Effector memory CD8-positive, alpha-beta T cell (primary cell): ENCODE measurements around the gene PDE10A.

Source experiments
- ATAC-seq: fragments of 150-1000 bp; cut with Tn5 transposase; replicated peaks from 2 replicates; pipeline ENCODE4 v1.10.0; 2021; ENCODE audit warnings: mild to moderate bottlenecking, moderate library complexity
- DNase-seq, 3 experiments: peaks; one replicate each; pipeline ENCODE4 v3.0.0; 2021
- H3K27ac Mint-ChIP-seq, 2 donors: one replicate each; pipeline ENCODE4 v1.8.0; 2022; ENCODE audit warnings: mild to moderate bottlenecking in 2 of 2, mixed read lengths in 2 of 2, moderate library complexity in 2 of 2
- H3K27me3 Mint-ChIP-seq, 2 donors: one replicate each; pipeline ENCODE4 v1.8.0; 2022; ENCODE audit warnings: mixed read lengths in 2 of 2
- H3K36me3 Mint-ChIP-seq: one replicate; pipeline ENCODE4 v1.8.0; 2022; ENCODE audit warnings: mild to moderate bottlenecking, moderate library complexity, mixed read lengths; ENCODE audit not compliant: insufficient read depth
- H3K4me1 Mint-ChIP-seq, 2 donors: one replicate each; pipeline ENCODE4 v1.8.0; 2022; ENCODE audit warnings: low read depth in 2 of 2, mixed read lengths in 2 of 2
- H3K4me3 Mint-ChIP-seq, 2 donors: one replicate each; pipeline ENCODE4 v1.8.0; 2022; ENCODE audit warnings: mild to moderate bottlenecking in 2 of 2, mixed read lengths in 2 of 2, moderate library complexity in 2 of 2
- H3K9me3 Mint-ChIP-seq, 2 donors: one replicate each; pipeline ENCODE4 v1.8.0; 2022; ENCODE audit warnings: mixed read lengths in 2 of 2

PDE10A gene

DNA sequence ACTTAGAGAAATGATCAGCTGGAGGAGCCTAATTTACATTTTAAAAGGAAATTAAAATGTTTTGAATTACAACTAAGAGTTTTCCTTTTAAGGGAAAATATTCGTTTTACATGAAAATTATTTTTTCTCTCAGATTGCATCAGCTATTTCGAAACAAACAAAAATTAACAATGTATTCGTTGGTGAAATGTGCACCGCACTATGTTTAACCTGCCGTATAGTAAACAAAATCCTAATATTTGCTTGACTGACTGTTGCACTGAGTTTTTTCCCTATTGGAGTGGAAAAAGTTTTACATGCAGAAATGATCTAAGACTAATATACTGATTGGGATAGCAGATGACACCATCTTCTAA, 5.7 kb downstream of the PDE10A start:
- H3K4me3 Mint-ChIP-seq: no peak overlapping the region
- no peak overlapping the region for H3K27ac Mint-ChIP-seq
- DNase-seq (no peak), ATAC-seq (no peak)
- no peaks in the 10 kb centered on the region for H3K4me1 Mint-ChIP-seq
- H3K27me3 Mint-ChIP-seq: peaks cover 8 to 27% of the 10 kb centered on the region in 2 donors
- no peaks in the 10 kb centered on the region for H3K36me3 Mint-ChIP-seq
- no peaks in the 10 kb centered on the region for H3K9me3 Mint-ChIP-seq

DNA sequence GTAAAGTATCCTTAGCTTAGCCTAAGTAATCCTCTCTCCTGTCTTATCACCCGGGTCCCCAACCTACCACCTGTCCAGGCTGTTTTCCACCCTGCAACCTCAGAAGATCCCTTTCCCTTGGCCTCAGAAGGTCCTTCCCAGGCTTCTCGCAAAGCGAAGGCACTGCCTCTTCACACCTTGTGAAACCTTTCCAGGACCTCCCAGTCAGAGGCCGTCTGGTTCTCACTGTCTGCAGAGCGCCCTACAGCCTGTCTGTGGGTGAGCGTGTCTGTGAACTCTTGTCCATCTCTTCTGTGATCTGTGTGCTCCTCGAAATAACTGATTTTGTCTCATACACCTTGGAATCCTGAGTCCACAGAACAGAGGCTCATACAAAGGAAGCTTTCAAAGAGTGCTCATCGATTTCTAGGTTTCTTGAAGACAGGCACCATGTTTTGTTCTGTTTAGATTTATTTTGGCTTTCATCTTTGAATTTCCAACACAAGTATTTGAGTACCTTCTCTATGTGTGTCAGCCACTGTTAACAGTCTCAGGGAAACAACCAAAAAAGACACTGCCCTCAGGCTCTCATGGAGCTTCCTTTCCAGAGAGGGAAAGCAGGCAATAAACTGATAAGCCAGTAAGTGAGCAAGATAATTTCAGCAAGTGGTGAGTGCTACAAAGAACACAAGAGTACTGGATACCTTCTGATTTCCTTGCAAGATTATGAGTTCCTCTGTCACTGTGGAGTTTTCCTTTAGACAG, 6.3 kb downstream of the PDE10A start:
- Mint-ChIP-seq H3K27me3 (peaks cover 8 to 27% of the 10 kb centered on the region in 2 donors), H3K27ac (no peak overlapping the region), H3K4me1 (no peaks in the 10 kb centered on the region), H3K4me3 (no peak overlapping the region), H3K36me3 (no peaks in the 10 kb centered on the region), H3K9me3 (no peaks in the 10 kb centered on the region)
- no peak for ATAC-seq
- no peak for DNase-seq

DNA sequence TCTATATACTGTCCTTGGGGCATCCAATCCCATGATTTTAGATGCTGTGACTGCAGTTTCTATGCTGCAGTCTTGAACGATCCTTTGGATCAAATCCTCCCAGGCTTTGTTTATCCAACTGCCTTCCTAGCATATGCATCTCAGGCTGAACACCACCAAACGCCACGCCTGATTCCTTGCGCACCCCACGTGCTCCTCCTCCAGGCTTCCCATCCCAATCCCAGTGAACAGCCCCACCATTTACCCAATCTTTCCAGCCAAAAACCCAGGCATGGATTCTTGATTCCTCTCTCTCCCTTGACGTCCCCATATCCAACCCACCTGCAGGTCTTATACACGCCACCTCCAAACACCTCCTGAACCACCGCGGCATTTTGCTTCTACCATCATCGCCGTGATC, 7.8 kb downstream of the PDE10A start:
- H3K9me3 Mint-ChIP-seq: no peaks in the 10 kb centered on the region

DNA sequence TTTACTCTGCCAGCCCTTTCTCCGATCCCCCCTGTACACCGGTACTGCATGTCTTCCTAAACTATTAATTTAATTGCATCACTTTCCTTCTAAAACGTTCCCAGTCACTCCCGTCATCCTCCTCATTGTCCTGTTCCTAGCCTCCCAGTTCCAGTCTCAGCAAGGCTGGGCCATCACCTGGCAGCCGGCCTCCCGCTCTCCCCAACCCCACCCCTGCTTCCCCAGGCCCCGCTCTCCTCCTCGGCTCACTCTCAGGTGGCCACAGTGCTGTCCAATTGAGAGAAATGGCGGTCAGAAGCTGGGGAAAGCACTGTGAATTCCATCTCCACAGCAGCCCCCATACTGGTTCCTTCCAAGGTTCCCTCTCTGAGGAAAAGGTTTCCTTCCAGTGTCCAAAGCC, 8.9 kb downstream of the PDE10A start:
- ATAC-seq: no peak
- H3K4me1 Mint-ChIP-seq: no peaks in the 10 kb centered on the region
- H3K36me3 Mint-ChIP-seq: no peaks in the 10 kb centered on the region
- H3K9me3 Mint-ChIP-seq: peaks cover 0 to 2% of the 10 kb centered on the region in 2 donors
- H3K27ac Mint-ChIP-seq: no peak overlapping the region
- DNase-seq: no peak
- H3K4me3 Mint-ChIP-seq: no peak overlapping the region
- H3K27me3 Mint-ChIP-seq: peaks cover 0 to 10% of the 10 kb centered on the region in 2 donors

More for the DNA sequence above, 7.8 kb downstream of the PDE10A start:
- H3K36me3 Mint-ChIP-seq: no peaks in the 10 kb centered on the region
- no peak overlapping the region for H3K27ac Mint-ChIP-seq
- ATAC-seq (no peak), DNase-seq (no peak)
- no peak overlapping the region for H3K4me3 Mint-ChIP-seq
- peaks cover 8 to 20% of the 10 kb centered on the region in 2 donors for H3K27me3 Mint-ChIP-seq
- H3K4me1 Mint-ChIP-seq: no peaks in the 10 kb centered on the region

DNA sequence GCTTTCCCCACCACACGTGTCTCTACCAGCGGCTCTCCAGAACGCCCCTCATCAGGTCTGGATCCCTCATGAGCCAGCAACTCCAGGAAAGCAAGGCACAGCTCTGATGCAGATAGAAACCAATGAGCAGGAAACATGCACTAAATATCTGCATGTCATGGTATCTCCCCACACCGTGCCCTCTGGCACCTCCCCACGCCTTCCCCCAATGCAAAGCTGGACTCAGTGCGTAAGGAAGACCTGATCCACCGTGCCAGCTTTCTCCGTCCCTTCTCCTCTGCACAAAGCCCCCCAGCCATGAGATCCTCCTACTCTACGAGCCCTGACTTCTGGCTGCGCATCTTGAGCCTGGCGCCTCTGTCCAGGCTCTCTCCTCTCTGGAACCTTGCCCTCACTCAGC, 9.4 kb downstream of the PDE10A start:
- DNase-seq: no peak
- Mint-ChIP-seq H3K4me3 (no peak overlapping the region), H3K9me3 (peaks cover 0 to 2% of the 10 kb centered on the region in 2 donors), H3K4me1 (no peaks in the 10 kb centered on the region), H3K27me3 (peaks cover 0 to 9% of the 10 kb centered on the region in 2 donors), H3K36me3 (no peaks in the 10 kb centered on the region), H3K27ac (no peak overlapping the region)
- ATAC-seq: no peak

DNA sequence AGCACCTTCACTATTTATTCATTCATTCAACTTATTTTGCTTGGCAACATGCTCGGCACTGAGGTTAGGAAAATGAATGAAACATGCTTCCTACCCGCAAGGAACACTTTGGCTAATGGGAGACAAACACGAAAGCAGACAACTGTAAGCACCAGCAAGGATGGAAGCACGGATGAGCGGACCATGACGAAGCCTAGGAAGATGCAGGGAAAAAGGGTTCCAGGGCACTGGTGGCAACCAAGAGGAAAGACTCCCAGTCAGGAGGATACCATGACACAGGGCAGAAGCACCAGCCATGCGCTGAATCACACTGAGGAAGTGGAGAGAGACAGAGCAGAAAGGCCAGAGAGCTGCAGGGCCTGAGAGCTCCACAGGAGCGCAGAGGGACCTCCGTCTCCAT, 9.8 kb downstream of the PDE10A start:
- Mint-ChIP-seq H3K4me3 (no peak overlapping the region), H3K27ac (no peak overlapping the region), H3K27me3 (peaks cover 0 to 5% of the 10 kb centered on the region in 2 donors), H3K9me3 (peaks cover 0 to 4% of the 10 kb centered on the region in 2 donors), H3K36me3 (no peaks in the 10 kb centered on the region), H3K4me1 (no peaks in the 10 kb centered on the region)
- DNase-seq (no peak), ATAC-seq (no peak)

DNA sequence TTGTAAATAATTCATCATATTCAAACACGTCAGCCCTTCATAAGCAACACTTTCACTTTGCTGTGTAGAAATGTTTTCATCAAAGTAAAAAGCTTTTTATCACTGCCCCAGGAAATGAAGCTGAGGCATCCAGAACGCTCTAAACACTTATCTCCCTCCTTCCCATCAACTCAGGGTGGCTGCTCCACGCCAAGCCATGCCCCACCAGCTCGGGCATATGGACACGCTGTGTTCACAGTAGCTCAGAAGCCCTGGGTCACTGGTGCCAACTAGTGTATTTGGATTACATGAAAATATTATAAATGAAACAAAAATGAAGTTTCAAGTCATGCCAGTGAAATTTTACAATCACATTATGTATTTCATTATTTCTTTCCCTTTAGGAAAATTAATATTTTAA, 10.3 kb downstream of the PDE10A start:
- H3K4me3 Mint-ChIP-seq: no peak overlapping the region
- DNase-seq (no peak), ATAC-seq (no peak)
- H3K27me3 Mint-ChIP-seq: peaks cover 0 to under 1% of the 10 kb centered on the region in 2 donors
- H3K9me3 Mint-ChIP-seq: peaks cover 0 to 4% of the 10 kb centered on the region in 2 donors
- H3K27ac Mint-ChIP-seq: no peak overlapping the region
- no peaks in the 10 kb centered on the region for H3K36me3 Mint-ChIP-seq
- H3K4me1 Mint-ChIP-seq: no peaks in the 10 kb centered on the region

DNA sequence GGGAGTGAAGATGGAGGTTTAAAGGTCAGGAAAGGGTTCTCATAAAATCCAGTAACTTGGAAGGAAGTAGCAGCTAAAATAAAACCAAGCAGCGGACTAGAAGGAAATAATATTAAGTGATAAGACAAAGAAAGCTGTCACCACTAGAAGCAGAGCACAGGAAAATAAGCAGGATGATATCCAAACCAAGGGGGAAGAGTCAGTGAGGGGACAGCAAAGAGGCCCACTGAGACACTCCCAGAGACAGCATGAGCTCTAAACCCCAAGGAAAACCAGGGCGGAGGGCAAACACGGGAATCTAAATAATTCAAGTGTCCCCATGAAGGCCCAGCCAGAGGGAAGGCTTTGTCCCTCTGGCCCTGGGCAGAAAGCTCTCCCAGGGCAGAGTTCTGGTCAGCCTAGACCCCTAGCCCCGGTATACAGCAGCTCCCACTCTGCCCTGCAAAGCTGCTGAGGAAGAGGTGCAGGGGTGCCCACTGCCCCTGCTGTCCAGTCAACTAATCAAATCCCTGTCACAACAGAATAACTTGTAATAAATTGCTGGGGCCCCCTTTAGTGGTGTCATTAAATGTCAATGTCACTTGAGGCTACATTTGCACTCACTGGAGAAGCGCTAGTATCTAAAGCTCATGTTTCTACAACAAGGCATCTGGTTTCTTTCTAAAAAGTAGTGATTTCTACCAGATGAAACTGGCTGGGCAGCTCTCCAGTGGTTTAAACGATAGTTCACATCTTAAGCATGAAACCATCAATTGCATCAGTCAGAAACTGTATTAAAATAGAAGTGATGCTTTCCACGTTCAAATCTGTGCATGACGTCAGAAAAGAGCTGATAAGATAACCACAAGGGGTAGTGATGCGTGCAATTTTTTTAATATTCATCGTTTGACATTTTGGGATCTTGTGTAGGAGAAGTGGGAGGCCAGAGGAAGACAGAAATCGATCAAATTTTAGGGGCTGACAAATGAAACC, 13.6 kb downstream of the PDE10A start:
- Mint-ChIP-seq H3K9me3 (peaks cover 0 to 4% of the 10 kb centered on the region in 2 donors), H3K36me3 (no peaks in the 10 kb centered on the region), H3K4me3 (no peak overlapping the region), H3K4me1 (no peaks in the 10 kb centered on the region), H3K27me3 (no peaks in the 10 kb centered on the region), H3K27ac (no peak overlapping the region)
- ATAC-seq (no peak), DNase-seq (no peak)

DNA sequence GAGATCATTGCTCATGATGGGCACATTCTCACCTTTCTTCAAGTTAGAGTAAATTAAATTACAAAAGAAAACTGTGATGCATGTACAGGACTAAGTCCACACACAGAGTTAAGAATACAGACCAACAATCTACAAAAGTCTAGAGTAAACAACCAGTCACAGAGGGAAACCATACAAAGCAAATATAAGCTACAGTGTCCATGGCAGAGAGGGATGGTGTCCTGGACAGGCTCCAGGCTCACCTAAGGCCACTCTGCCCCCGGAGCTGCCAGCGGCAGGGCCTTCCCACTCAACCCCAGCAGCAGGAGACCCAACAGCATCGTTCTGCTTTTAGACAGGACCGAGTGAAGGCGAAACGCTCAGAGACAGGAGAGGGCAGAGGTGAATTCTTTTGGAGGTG, 16.0 kb downstream of the PDE10A start:
- no peaks in the 10 kb centered on the region for H3K36me3 Mint-ChIP-seq
- ATAC-seq (no peak), DNase-seq (no peak)
- H3K4me1 Mint-ChIP-seq: no peaks in the 10 kb centered on the region
- no peak overlapping the region for H3K4me3 Mint-ChIP-seq
- no peaks in the 10 kb centered on the region for H3K27me3 Mint-ChIP-seq
- no peak overlapping the region for H3K27ac Mint-ChIP-seq
- H3K9me3 Mint-ChIP-seq: peaks cover 0 to 6% of the 10 kb centered on the region in 2 donors

DNA sequence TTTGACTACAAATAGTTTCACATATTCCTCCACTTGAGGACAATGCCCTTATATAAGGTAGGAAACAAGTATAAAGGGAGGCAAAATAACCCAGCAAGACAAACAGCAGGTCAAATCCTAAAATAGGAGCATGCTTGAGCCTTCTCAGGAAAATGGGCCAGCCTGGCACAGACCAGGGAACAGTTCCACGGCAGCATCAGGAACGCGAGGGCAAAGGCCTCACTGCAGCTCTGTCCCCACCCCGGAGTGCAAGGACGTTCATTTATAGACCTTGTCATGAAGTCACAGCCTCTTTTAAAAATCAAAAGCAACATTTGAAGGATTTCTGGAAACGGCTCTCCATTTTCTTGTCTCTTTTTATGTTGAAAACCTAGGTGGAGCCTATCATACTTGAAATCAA, 17.1 kb downstream of the PDE10A start:
- H3K27ac Mint-ChIP-seq: no peak overlapping the region
- no peak for DNase-seq
- no peaks in the 10 kb centered on the region for H3K4me1 Mint-ChIP-seq
- peaks cover 0 to 6% of the 10 kb centered on the region in 2 donors for H3K9me3 Mint-ChIP-seq
- no peak overlapping the region for H3K4me3 Mint-ChIP-seq
- no peaks in the 10 kb centered on the region for H3K27me3 Mint-ChIP-seq
- ATAC-seq: no peak
- H3K36me3 Mint-ChIP-seq: no peaks in the 10 kb centered on the region

DNA sequence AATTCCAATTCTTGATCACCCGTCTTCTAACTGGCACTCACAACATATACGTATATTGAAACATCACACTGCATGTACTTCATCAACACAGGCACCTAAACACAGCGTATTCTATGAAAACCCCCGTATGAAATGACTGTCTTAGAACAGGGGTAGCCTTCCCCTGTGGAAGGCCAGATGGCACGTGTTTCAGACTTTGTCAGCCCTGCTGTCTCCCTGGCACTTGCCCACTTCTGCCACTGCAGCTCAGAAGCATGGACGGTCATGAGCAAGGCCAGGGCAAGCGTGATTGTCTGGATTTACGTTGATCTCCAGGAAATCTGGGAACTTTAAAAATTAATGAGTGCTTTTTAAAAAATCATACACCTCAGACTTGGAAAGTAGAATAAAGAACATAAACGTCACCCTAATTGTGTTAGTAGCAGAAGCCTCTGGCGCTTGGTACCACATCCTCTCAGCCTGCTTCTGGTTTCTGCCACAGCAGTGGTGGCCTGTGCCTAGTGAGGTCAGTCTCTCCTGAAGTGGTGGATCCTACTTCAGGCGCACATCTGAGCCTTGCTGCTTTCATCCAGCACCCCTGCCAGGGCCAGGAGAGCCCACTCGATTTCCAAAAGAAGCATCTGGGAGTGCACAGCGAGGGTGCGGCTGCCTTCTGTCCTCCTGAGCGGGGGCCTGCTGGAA, 18.3 kb downstream of the PDE10A start:
- Mint-ChIP-seq H3K9me3 (peaks cover 0 to 4% of the 10 kb centered on the region in 2 donors), H3K4me1 (no peaks in the 10 kb centered on the region)
- no peak for ATAC-seq

DNA sequence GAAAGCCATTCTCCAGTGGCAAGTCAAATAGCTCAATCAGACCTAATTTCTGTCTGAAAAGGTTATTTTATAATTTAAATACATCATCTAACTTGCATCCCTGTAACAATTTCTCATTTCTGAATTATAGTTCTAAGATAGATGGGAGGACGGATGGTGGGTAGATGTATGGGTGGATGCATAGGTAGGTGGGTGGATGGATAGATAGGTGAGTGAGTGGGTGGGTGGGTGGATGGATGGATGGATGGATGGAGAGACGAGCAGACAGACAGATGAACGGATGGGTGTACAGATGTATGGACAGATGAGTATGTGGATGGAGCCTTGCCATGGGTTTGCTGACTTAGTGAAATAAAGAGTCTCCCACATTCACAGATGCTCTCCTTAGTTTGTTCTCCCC, 20.0 kb downstream of the PDE10A start:
- Mint-ChIP-seq H3K27ac (no peak overlapping the region), H3K4me1 (no peaks in the 10 kb centered on the region), H3K9me3 (peaks cover 0 to 2% of the 10 kb centered on the region in 2 donors), H3K4me3 (no peak overlapping the region), H3K27me3 (peaks cover 0 to 1% of the 10 kb centered on the region in 2 donors), H3K36me3 (no peaks in the 10 kb centered on the region)
- ATAC-seq (no peak), DNase-seq (no peak)

More for the DNA sequence above, 18.3 kb downstream of the PDE10A start:
- DNase-seq: no peak
- H3K4me3 Mint-ChIP-seq: no peak overlapping the region
- no peak overlapping the region for H3K27ac Mint-ChIP-seq
- no peaks in the 10 kb centered on the region for H3K36me3 Mint-ChIP-seq
- no peaks in the 10 kb centered on the region for H3K27me3 Mint-ChIP-seq

DNA sequence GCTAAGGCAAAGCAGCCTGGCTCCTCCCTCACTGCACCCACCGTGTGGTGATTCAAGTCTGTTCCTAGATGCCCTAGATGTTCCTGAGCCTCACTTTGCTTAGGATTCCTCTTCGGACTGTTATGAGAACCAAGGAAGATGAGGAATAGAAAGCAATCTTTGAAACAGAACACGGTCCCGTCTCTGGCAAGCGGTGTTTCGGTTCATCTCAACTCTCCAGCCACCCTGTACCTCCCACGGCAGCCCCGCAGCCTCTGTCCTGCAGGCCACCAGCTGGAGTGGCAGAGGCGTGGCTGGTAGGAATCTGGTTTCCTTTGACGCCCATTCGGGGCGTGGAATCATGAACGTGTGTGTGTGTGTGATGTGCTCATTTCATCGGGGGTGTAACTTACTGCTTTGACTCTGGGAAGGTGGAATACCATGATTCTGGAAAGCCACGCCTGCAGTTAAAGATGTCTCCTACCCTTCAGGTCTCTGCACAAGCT, 21.3 kb downstream of the PDE10A start:
- Mint-ChIP-seq H3K27ac (no peak overlapping the region), H3K4me3 (no peak overlapping the region), H3K9me3 (peaks cover 0 to 2% of the 10 kb centered on the region in 2 donors), H3K4me1 (no peaks in the 10 kb centered on the region), H3K27me3 (peaks cover 0 to 7% of the 10 kb centered on the region in 2 donors), H3K36me3 (no peaks in the 10 kb centered on the region)
- ATAC-seq (no peak), DNase-seq (no peak)
